ENCODE data around the gene MT1B.

MT1B gene

GRCh38 chr16:56633535-56633934, 18.2 kb upstream of the MT1B start:
- Mint-ChIP-seq H3K27me3 (ENCODE audit: low read depth) (peaks cover 100% of the 10 kb centered on the region), H3K9me3 (no peaks in the 10 kb centered on the region), H3K4me1 (peaks cover 4% of the 10 kb centered on the region), H3K27ac (no peak overlapping the region), H3K4me3 (peak overlapping the region; percentile 34 to 80 (median 69)), H3K36me3 (ENCODE audit: low read depth) (no peaks in the 10 kb centered on the region)
- TF ChIP-seq, protein P1, sequence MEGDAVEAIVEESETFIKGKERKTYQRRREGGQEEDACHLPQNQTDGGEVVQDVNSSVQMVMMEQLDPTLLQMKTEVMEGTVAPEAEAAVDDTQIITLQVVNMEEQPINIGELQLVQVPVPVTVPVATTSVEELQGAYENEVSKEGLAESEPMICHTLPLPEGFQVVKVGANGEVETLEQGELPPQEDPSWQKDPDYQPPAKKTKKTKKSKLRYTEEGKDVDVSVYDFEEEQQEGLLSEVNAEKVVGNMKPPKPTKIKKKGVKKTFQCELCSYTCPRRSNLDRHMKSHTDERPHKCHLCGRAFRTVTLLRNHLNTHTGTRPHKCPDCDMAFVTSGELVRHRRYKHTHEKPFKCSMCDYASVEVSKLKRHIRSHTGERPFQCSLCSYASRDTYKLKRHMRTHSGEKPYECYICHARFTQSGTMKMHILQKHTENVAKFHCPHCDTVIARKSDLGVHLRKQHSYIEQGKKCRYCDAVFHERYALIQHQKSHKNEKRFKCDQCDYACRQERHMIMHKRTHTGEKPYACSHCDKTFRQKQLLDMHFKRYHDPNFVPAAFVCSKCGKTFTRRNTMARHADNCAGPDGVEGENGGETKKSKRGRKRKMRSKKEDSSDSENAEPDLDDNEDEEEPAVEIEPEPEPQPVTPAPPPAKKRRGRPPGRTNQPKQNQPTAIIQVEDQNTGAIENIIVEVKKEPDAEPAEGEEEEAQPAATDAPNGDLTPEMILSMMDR (IDR thresholded peaks at IDR 0.05; ENCODE audit: unreplicated experiment in 3 of 3): no peak

- TF ChIP-seq, protein P1 (IDR thresholded peaks at IDR 0.05; ENCODE audit: unreplicated experiment in 3 of 3): no peak
- Mint-ChIP-seq H3K27ac (no peak overlapping the region), H3K36me3 (ENCODE audit: low read depth) (no peaks in the 10 kb centered on the region), H3K4me3 (peak overlapping the region; percentile 23 to 69 (median 48)), H3K4me1 (peaks cover 4% of the 10 kb centered on the region), H3K9me3 (no peaks in the 10 kb centered on the region), H3K27me3 (ENCODE audit: low read depth) (peaks cover 100% of the 10 kb centered on the region)
Observed at GRCh38 chr16:56634715-56635440, 16.8 kb upstream of the MT1B start.

DNA sequence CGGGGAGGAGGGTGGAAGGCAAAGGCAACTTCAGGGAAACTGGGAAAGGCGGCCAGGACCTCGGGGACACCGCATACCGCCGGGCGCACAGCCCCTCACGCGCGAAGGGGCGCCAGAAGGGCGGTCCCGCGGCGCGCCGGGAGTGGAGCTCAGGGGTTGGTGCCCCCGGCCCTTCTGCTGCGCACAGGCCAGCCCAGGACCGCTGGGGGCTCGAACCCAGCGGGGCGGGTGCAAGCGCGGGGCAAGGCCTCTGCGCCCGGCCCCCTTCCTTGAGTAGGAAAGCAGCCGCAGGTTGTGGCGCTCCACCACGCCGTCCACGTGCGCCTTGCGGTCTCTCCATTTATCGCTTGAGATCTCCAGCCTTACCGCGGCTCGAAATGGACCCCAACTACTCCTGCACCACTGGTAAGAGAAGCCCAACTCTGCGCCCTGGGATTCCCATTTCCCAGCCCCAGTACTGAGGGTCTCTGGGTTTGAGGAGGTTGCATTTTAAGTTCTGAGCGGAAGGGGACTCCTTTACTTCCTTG, 16.2 kb upstream of the MT1B start:
- no peaks in the 10 kb centered on the region for H3K9me3 Mint-ChIP-seq
- TF ChIP-seq, protein P1 (IDR thresholded peaks at IDR 0.05; ENCODE audit: unreplicated experiment in 3 of 3): no peak
- peaks cover 4% of the 10 kb centered on the region for H3K4me1 Mint-ChIP-seq
- no peaks in the 10 kb centered on the region for H3K36me3 Mint-ChIP-seq (ENCODE audit: low read depth)
- H3K27ac Mint-ChIP-seq: no peak overlapping the region
- H3K4me3 Mint-ChIP-seq: peak overlapping the region in 1 of 3 experiments; percentile 28
- H3K27me3 Mint-ChIP-seq (ENCODE audit: low read depth): peaks cover 100% of the 10 kb centered on the region

- TF ChIP-seq, protein P1 (IDR thresholded peaks at IDR 0.05; ENCODE audit: unreplicated experiment in 3 of 3): no peak
- Mint-ChIP-seq H3K9me3 (no peaks in the 10 kb centered on the region), H3K4me3 (peak overlapping the region in 1 of 3 experiments; percentile 76), H3K27me3 (ENCODE audit: low read depth) (peaks cover 100% of the 10 kb centered on the region), H3K27ac (no peak overlapping the region), H3K36me3 (ENCODE audit: low read depth) (no peaks in the 10 kb centered on the region), H3K4me1 (peaks cover 4% of the 10 kb centered on the region)
Observed at GRCh38 chr16:56636616-56637413, 14.9 kb upstream of the MT1B start.

- Mint-ChIP-seq H3K4me3 (peak within 1 kb of the TSS; percentile 76 to 79 (median 77)), H3K36me3 (ENCODE audit: low read depth) (no peaks in the 10 kb centered on the region), H3K4me1 (peaks cover 4% of the 10 kb centered on the region), H3K27ac (no peak within 1 kb of the TSS), H3K27me3 (ENCODE audit: low read depth) (peaks cover 100% of the 10 kb centered on the region), H3K9me3 (no peaks in the 10 kb centered on the region)
- TF ChIP-seq, protein P1 (IDR thresholded peaks at IDR 0.05; ENCODE audit: unreplicated experiment in 3 of 3): no peak
Observed at GRCh38 chr16:56637814-56638750, 13.6 kb upstream of the MT1B start, which contains the start of gene MT1A. TSS of gene MT1A (plus strand) at chr16:56638666. CDS start at chr16:56638739, 73 bp downstream.
